ENCODE results near the gene FHIP2A. TPM values are rescaled to one million over a fixed set of nuclear protein-coding genes. Genes with fewer than 3 reads are reported as not detected.
"Not testable (repeated sequence)": the region's sequence is repeated elsewhere in the genome, so short reads cannot be mapped to it uniquely, and the experiment has no call there.

Gene FHIP2A
- total RNA-seq, 2 donors from 2014 or later = 20.4 to 25.6 TPM

- Mint-ChIP-seq H3K36me3 (ENCODE audit: insufficient read depth in 2 of 2) (peaks cover 7 to 14% of the 10 kb centered on the region in 2 donors), H3K9me3 (no peaks in the 10 kb centered on the region), H3K4me3 (peak overlapping the region; percentile 42 to 69), H3K27ac (peak overlapping the region; percentile 49), H3K27me3 (ENCODE audit: low read depth) (no peaks in the 10 kb centered on the region), H3K4me1 (ENCODE audit: low read depth) (peaks cover 55% of the 10 kb centered on the region)
- DNase-seq = no peak
- no peak for ATAC-seq (replicated peaks in 1 of 2)
These were observed 2.8 kb downstream of the FHIP2A start for GRCh38 chr10:114824391-114824790.

- Mint-ChIP-seq H3K27me3 (ENCODE audit: low read depth) (no peaks in the 10 kb centered on the region), H3K4me1 (ENCODE audit: low read depth) (peaks cover 65% of the 10 kb centered on the region), H3K36me3 (ENCODE audit: insufficient read depth in 2 of 2) (peaks cover 7 to 14% of the 10 kb centered on the region in 2 donors), H3K27ac (peak overlapping the region; percentile 72), H3K9me3 (no peaks in the 10 kb centered on the region), H3K4me3 (peak overlapping the region; percentile 42 to 69)
- ATAC-seq (replicated peaks in 1 of 2) (peak; percentile 56 to 58), DNase-seq (peak; percentile 27 to 28)
These were observed 4.1 kb downstream of the FHIP2A start for GRCh38 chr10:114825513-114826253.

GRCh38 chr10:114829160-114829909 is 7.8 kb downstream of the FHIP2A start:
- Mint-ChIP-seq H3K27me3 (ENCODE audit: low read depth) (no peaks in the 10 kb centered on the region), H3K4me3 (peak overlapping the region; percentile 27 to 54), H3K4me1 (ENCODE audit: low read depth) (peaks cover 51% of the 10 kb centered on the region), H3K9me3 (no peaks in the 10 kb centered on the region), H3K27ac (no peak overlapping the region), H3K36me3 (ENCODE audit: insufficient read depth in 2 of 2) (peaks cover 2 to 7% of the 10 kb centered on the region in 2 donors)
- ATAC-seq (replicated peaks in 1 of 2) = no peak
- DNase-seq = no peak

- peaks cover 31% of the 10 kb centered on the region for H3K4me1 Mint-ChIP-seq (ENCODE audit: low read depth)
- no peaks in the 10 kb centered on the region for H3K27me3 Mint-ChIP-seq (ENCODE audit: low read depth)
- DNase-seq (no peak), ATAC-seq (replicated peaks in 1 of 2) (no peak)
- H3K4me3 Mint-ChIP-seq = no peak overlapping the region
- no peak overlapping the region for H3K27ac Mint-ChIP-seq
- peaks cover 2% of the 10 kb centered on the region in 2 donors for H3K36me3 Mint-ChIP-seq (ENCODE audit: insufficient read depth in 2 of 2)
- no peaks in the 10 kb centered on the region for H3K9me3 Mint-ChIP-seq
These were observed 9.7 kb downstream of the FHIP2A start for GRCh38 chr10:114831186-114831867.

- Mint-ChIP-seq H3K4me3 (no peak overlapping the region), H3K27ac (no peak overlapping the region), H3K9me3 (no peaks in the 10 kb centered on the region), H3K36me3 (ENCODE audit: insufficient read depth in 2 of 2) (peaks cover 0 to 6% of the 10 kb centered on the region in 2 donors), H3K4me1 (ENCODE audit: low read depth) (no peaks in the 10 kb centered on the region), H3K27me3 (ENCODE audit: low read depth) (no peaks in the 10 kb centered on the region)
- ATAC-seq (replicated peaks in 1 of 2) (no peak), DNase-seq (no peak)
These were observed 16.1 kb downstream of the FHIP2A start for GRCh38 chr10:114837690-114838089.

- no peak for DNase-seq
- Mint-ChIP-seq H3K9me3 (no peaks in the 10 kb centered on the region), H3K27me3 (ENCODE audit: low read depth) (no peaks in the 10 kb centered on the region), H3K4me3 (no peak overlapping the region), H3K36me3 (ENCODE audit: insufficient read depth in 2 of 2) (peaks cover 2 to 6% of the 10 kb centered on the region in 2 donors), H3K27ac (peak overlapping the region; percentile 75), H3K4me1 (ENCODE audit: low read depth) (no peaks in the 10 kb centered on the region)
- no peak for ATAC-seq (replicated peaks in 1 of 2)
These were observed 18.3 kb downstream of the FHIP2A start for GRCh38 chr10:114839901-114840300.

GRCh38 chr10:114845978-114846693 is 24.6 kb downstream of the FHIP2A start:
- H3K4me1 Mint-ChIP-seq (ENCODE audit: low read depth) = peaks cover 12% of the 10 kb centered on the region
- no peak overlapping the region for H3K4me3 Mint-ChIP-seq
- peaks cover 8 to 21% of the 10 kb centered on the region in 2 donors for H3K36me3 Mint-ChIP-seq (ENCODE audit: insufficient read depth in 2 of 2)
- DNase-seq = no peak
- no peaks in the 10 kb centered on the region for H3K27me3 Mint-ChIP-seq (ENCODE audit: low read depth)
- no peaks in the 10 kb centered on the region for H3K9me3 Mint-ChIP-seq
- H3K27ac Mint-ChIP-seq = no peak overlapping the region
- ATAC-seq (replicated peaks in 1 of 2) = no peak

- ATAC-seq (replicated peaks in 1 of 2); DNase-seq; H3K27me3 Mint-ChIP-seq (ENCODE audit: low read depth); H3K4me3 Mint-ChIP-seq; H3K27ac Mint-ChIP-seq; H3K9me3 Mint-ChIP-seq: not testable (repeated sequence)
- Mint-ChIP-seq H3K36me3 (ENCODE audit: insufficient read depth in 2 of 2) (peaks cover 10 to 25% of the 10 kb centered on the region in 2 donors), H3K4me1 (ENCODE audit: low read depth) (peaks cover 12% of the 10 kb centered on the region)
These were observed 25.9 kb downstream of the FHIP2A start for GRCh38 chr10:114847517-114847916.

GRCh38 chr10:114849674-114850073 is 28.1 kb downstream of the FHIP2A start:
- H3K4me3 Mint-ChIP-seq = no peak overlapping the region
- H3K27me3 Mint-ChIP-seq (ENCODE audit: low read depth) = no peaks in the 10 kb centered on the region
- ATAC-seq (replicated peaks in 1 of 2) (no peak), DNase-seq (no peak)
- H3K27ac Mint-ChIP-seq = peak overlapping the region; percentile 46
- peaks cover 12% of the 10 kb centered on the region for H3K4me1 Mint-ChIP-seq (ENCODE audit: low read depth)
- H3K36me3 Mint-ChIP-seq (ENCODE audit: insufficient read depth in 2 of 2) = peaks cover 10 to 29% of the 10 kb centered on the region in 2 donors
- no peaks in the 10 kb centered on the region for H3K9me3 Mint-ChIP-seq

- DNase-seq (no peak), ATAC-seq (replicated peaks in 1 of 2) (peak in 1 of 2 donors; percentile 47)
- no peaks in the 10 kb centered on the region for H3K27me3 Mint-ChIP-seq (ENCODE audit: low read depth)
- H3K9me3 Mint-ChIP-seq = no peaks in the 10 kb centered on the region
- peaks cover 9 to 28% of the 10 kb centered on the region in 2 donors for H3K36me3 Mint-ChIP-seq (ENCODE audit: insufficient read depth in 2 of 2)
- peak overlapping the region; percentile 46 for H3K27ac Mint-ChIP-seq
- peaks cover 12% of the 10 kb centered on the region for H3K4me1 Mint-ChIP-seq (ENCODE audit: low read depth)
- H3K4me3 Mint-ChIP-seq = no peak overlapping the region
These were observed 28.5 kb downstream of the FHIP2A start for GRCh38 chr10:114850126-114850525.

- Mint-ChIP-seq H3K36me3 (ENCODE audit: insufficient read depth in 2 of 2) (peaks cover 10 to 31% of the 10 kb centered on the region in 2 donors), H3K4me3 (no peak overlapping the region), H3K27ac (no peak overlapping the region), H3K4me1 (ENCODE audit: low read depth) (peaks cover 15% of the 10 kb centered on the region), H3K9me3 (no peaks in the 10 kb centered on the region), H3K27me3 (ENCODE audit: low read depth) (no peaks in the 10 kb centered on the region)
- no peak for DNase-seq
- ATAC-seq (replicated peaks in 1 of 2) = no peak
These were observed 29.8 kb downstream of the FHIP2A start for GRCh38 chr10:114851336-114851735.

GRCh38 chr10:114852197-114852596 is 30.6 kb downstream of the FHIP2A start:
- Mint-ChIP-seq H3K4me1 (ENCODE audit: low read depth) (peaks cover 14% of the 10 kb centered on the region), H3K27ac (no peak overlapping the region), H3K27me3 (ENCODE audit: low read depth) (no peaks in the 10 kb centered on the region), H3K9me3 (no peaks in the 10 kb centered on the region), H3K4me3 (no peak overlapping the region), H3K36me3 (ENCODE audit: insufficient read depth in 2 of 2) (peaks cover 10 to 31% of the 10 kb centered on the region in 2 donors)
- DNase-seq = no peak
- no peak for ATAC-seq (replicated peaks in 1 of 2)

Measured in activated T-cell treated with anti-CD3 and anti-CD28 coated beads, Interleukin-2, amount 50 U/mL, for 72 hours (primary cell).